ENCODE measurements around the gene ITGAD.

DNA sequence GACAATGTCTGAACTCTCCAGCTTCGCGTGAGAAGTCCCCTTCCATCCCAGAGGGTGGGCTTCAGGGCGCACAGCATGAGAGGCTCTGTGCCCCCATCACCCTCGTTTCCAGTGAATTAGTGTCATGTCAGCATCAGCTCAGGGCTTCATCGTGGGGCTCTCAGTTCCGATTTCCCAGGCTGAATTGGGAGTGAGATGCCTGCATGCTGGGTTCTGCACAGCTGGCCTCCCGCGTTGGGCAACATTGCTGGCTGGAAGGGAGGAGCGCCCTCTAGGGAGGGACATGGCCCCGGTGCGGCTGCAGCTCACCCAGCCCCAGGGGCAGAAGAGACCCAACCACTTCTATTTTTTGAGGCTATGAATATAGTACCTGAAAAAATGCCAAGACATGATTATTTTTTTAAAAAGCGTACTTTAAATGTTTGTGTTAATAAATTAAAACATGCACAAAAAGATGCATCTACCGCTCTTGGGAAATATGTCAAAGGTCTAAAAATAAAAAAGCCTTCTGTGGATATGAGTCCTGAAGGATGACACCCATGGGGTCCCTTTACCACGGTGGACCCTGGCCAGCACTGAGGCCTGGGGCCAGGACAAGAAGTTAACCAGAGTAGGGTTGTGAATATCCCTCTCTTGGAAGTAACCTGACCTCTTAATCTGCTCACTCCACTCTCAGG, 10.5 kb upstream of the ITGAD start:
- peak; percentile 74 for TF ChIP-seq RAD21 (IDR thresholded peaks at IDR 0.05; ENCODE audit: low read depth)
- TF ChIP-seq MAX (IDR thresholded peaks at IDR 0.05), result no peak
- TF ChIP-seq EGR1 (IDR thresholded peaks at IDR 0.05), result no peak
- no peak for TF ChIP-seq EP300 (IDR thresholded peaks at IDR 0.05; ENCODE audit: borderline replicate concordance)
- no peak for TF ChIP-seq NFIC (IDR thresholded peaks at IDR 0.05)
- TF ChIP-seq, protein P1, sequence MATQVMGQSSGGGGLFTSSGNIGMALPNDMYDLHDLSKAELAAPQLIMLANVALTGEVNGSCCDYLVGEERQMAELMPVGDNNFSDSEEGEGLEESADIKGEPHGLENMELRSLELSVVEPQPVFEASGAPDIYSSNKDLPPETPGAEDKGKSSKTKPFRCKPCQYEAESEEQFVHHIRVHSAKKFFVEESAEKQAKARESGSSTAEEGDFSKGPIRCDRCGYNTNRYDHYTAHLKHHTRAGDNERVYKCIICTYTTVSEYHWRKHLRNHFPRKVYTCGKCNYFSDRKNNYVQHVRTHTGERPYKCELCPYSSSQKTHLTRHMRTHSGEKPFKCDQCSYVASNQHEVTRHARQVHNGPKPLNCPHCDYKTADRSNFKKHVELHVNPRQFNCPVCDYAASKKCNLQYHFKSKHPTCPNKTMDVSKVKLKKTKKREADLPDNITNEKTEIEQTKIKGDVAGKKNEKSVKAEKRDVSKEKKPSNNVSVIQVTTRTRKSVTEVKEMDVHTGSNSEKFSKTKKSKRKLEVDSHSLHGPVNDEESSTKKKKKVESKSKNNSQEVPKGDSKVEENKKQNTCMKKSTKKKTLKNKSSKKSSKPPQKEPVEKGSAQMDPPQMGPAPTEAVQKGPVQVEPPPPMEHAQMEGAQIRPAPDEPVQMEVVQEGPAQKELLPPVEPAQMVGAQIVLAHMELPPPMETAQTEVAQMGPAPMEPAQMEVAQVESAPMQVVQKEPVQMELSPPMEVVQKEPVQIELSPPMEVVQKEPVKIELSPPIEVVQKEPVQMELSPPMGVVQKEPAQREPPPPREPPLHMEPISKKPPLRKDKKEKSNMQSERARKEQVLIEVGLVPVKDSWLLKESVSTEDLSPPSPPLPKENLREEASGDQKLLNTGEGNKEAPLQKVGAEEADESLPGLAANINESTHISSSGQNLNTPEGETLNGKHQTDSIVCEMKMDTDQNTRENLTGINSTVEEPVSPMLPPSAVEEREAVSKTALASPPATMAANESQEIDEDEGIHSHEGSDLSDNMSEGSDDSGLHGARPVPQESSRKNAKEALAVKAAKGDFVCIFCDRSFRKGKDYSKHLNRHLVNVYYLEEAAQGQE (IDR thresholded peaks at IDR 0.05; ENCODE audit: low read depth), result no peak
- no peak for TF ChIP-seq USF1 (IDR thresholded peaks at IDR 0.05)

Data from Ishikawa (cell line).